GM12878 (cell line): ENCODE results near the gene XPC. TPM values are rescaled to one million over a fixed set of nuclear protein-coding genes. Genes with fewer than 3 reads are reported as not detected.
A peak's percentile ranks its signal among the peaks of the same experiment; 100 is the strongest.

ENCODE experiments used
- ATAC-seq: fragments of 200-7000 bp; cut with Tn5 transposase; 3 replicates; pipeline ENCODE4 v1.9.1; 2020; ENCODE audit warnings: mild to moderate bottlenecking, moderate library complexity
- BruUV-seq: library from RNA; stranded (reverse); fragments of 400-500 nt; replicated peaks from 2 replicates; lab custom pipeline; 2021; lab: Mats Ljungman, UMichigan
- CTCF ChIA-PET: fragments of 300-600 bp; sonication (Branson Sonifier 250); formaldehyde crosslinking; extraction: SDS; loops from one replicate; lab custom pipeline; 2021; ENCODE audit warnings: inconsistent platforms; lab: Yijun Ruan, JAX
- POLR2A ChIA-PET: fragments of 350-600 bp; formaldehyde crosslinking; extraction: SDS; loops from one replicate; lab custom pipeline; 2021; ENCODE audit warnings: inconsistent platforms; lab: Charles Lee
- RAD21 ChIA-PET: fragments of 300-600 bp; sonication (Branson Sonifier 250); formaldehyde crosslinking; loops from one replicate; lab custom pipeline; 2023; ENCODE audit warnings: antibody characterized with exemption; ENCODE audit not compliant: unreplicated experiment; lab: Charles Lee
- SMC1A ChIA-PET: fragments of 300-600 bp; sonication (Branson Sonifier 250); formaldehyde crosslinking; loops from one replicate; lab custom pipeline; 2023; ENCODE audit not compliant: unreplicated experiment, uncharacterized antibody; lab: Charles Lee
- DNase-seq: peaks from one replicate; pipeline ENCODE4 v3.0.0-alpha.2; 2011; ENCODE audit warnings: low read depth, low spot score
- FAIRE-seq: peaks from 3 replicates; lab custom pipeline; 2011; peaks lifted over from hg19 to GRCh38; lab: Jason Lieb, UNC
- H2AFZ ChIP-seq: 2 replicates; pipeline ENCODE4 v1.6.0; 2011; ENCODE audit warnings: low read depth, low read length, control low read depth; ENCODE audit not compliant: control insufficient read depth
- H3K27ac ChIP-seq: 2 replicates; pipeline ENCODE4 v1.5.1; 2011; ENCODE audit warnings: control low read depth; ENCODE audit not compliant: control insufficient read depth, insufficient read depth
- H3K27me3 ChIP-seq, 2 experiments: replicated peaks in 1 of 2; 2 replicates each; pipeline versions ENCODE4 v1.6.0 to v1.6.1; 2011; ENCODE audit warnings: low read length in 1 of 2; ENCODE audit not compliant: control insufficient read depth in 2 of 2, insufficient read depth in 2 of 2
- H3K36me3 ChIP-seq, 2 experiments: 2 replicates each; pipeline ENCODE4 v1.5.1; 2011; ENCODE audit warnings: low read length in 1 of 2; ENCODE audit not compliant: control insufficient read depth in 2 of 2, insufficient read depth in 2 of 2
- H3K4me1 ChIP-seq: 2 replicates; pipeline ENCODE4 v1.6.1; 2011; ENCODE audit warnings: mild to moderate bottlenecking, low read length, moderate library complexity, mixed read lengths; ENCODE audit not compliant: control insufficient read depth, insufficient read depth
- H3K4me2 ChIP-seq: 2 replicates; pipeline ENCODE4 v1.6.0; 2011; ENCODE audit warnings: control low read depth; ENCODE audit not compliant: control insufficient read depth, insufficient read depth
- H3K4me3 ChIP-seq: fragments of 200-600 bp; sonication (generic); 2 replicates; pipeline ENCODE4 v1.5.1; 2016
- H3K79me2 ChIP-seq: 2 replicates; pipeline ENCODE4 v1.6.0; 2011; ENCODE audit warnings: low read length; ENCODE audit not compliant: control insufficient read depth, insufficient read depth
- H3K9ac ChIP-seq: 2 replicates; pipeline ENCODE4 v1.8.0; 2011; ENCODE audit warnings: low read length, control low read depth, mixed read lengths; ENCODE audit not compliant: control insufficient read depth, insufficient read depth
- H3K9me3 ChIP-seq: replicated peaks from 3 replicates; pipeline ENCODE4 v1.5.1; 2011; ENCODE audit warnings: mild to moderate bottlenecking, low read length; ENCODE audit not compliant: control insufficient read depth, insufficient read depth
- H4K20me1 ChIP-seq: 2 replicates; pipeline ENCODE4 v1.6.0; 2011; ENCODE audit not compliant: control insufficient read depth, insufficient read depth
- HSF1 ChIP-seq: fragments of 150-350 bp; IDR thresholded peaks from 2 replicates; pipeline ENCODE4 v1.6.1; 2014; ENCODE audit warnings: mild to moderate bottlenecking, low read depth, low read length
- MYC ChIP-seq: IDR thresholded peaks from 2 replicates; pipeline ENCODE4 v1.6.1; 2011; ENCODE audit warnings: mild to moderate bottlenecking, low read length, moderate library complexity, inconsistent platforms; ENCODE audit not compliant: insufficient read depth, insufficient replicate concordance, insufficient read length, severe bottlenecking
- NR2C1 ChIP-seq: fragments of 450-650 bp; IDR thresholded peaks from 2 replicates; pipeline ENCODE4 v1.6.1; 2017; ENCODE audit warnings: antibody characterized with exemption, mild to moderate bottlenecking, moderate library complexity
- POU2F2 ChIP-seq: IDR thresholded peaks from 3 replicates; pipeline ENCODE4 v1.6.1; 2011; ENCODE audit warnings: low read depth, mild to moderate bottlenecking, low read length, borderline replicate concordance
- YY1 ChIP-seq: IDR thresholded peaks from 2 replicates; pipeline ENCODE4 v1.6.1; 2011; ENCODE audit warnings: low read depth, mild to moderate bottlenecking, low read length
- WGBS: methylation state at CpG from one replicate; pipeline ENCODE4 v1.1.6; 2016; ENCODE audit warnings: low lambda C conversion rate; ENCODE audit not compliant: insufficient replicate concordance, insufficient coverage; ENCODE audit errors: missing lambda C conversion rate; 5-methylcytosine and 5-hydroxymethylcytosine counted together
- in situ Hi-C: fragments of 300-500 bp; cut with MboI; formaldehyde crosslinking; loops from 9 replicates; pipeline ENCODE4 v1.14.3; 2018; ENCODE audit warnings: mixed read lengths
- intact Hi-C: fragments of 100-400 bp; cut with micrococcal nuclease; formaldehyde crosslinking; loops from one replicate; pipeline ENCODE4 v1.14.2; 2022; ENCODE audit not compliant: unreplicated experiment
- polyA plus RNA-seq, 11 experiments: library from polyadenylated mRNA; depleted of rRNA in 4 of 11; unstranded in 6 of 11; stranded (reverse) in 5 of 11; fragments of >200 nt; fragmentation: Nextera tagmentation in 4 of 11; fragmentation: Illumina TruSeq in 1 of 11; extraction: Ambion mirVana in 4 of 11; extraction: Trizol in 1 of 11; gene quantifications; 1 replicate in 1 of 11; 2 replicates in 10 of 11; pipeline versions ENCODE4 v1.2.1 to v1.2.3, GENCODE V29; 2011 to 2016; ENCODE audit warnings: inconsistent platforms in 2 of 11, missing spikeins in 2 of 11, low read depth in 1 of 11
- total RNA-seq, 4 experiments: library from RNA; depleted of rRNA in 3 of 4; stranded (reverse); fragments of >200 nt in 3 of 4; fragmentation: Illumina TruSeq in 1 of 4; extraction: Trizol in 1 of 4; gene quantifications; 2 replicates each; pipeline versions ENCODE4 v1.2.1 to v1.2.3, GENCODE V29; 2013 to 2021
- TF ChIP-seq, protein P1 (sequence below): fragments of 450-650 bp; IDR thresholded peaks from 2 replicates; pipeline ENCODE4 v1.6.1; 2017; ENCODE audit warnings: mild to moderate bottlenecking

XPC gene
- total and polyA plus RNA-seq, 10 of the 15 experiments (the other 5 are each of a cell fraction or from before 2014, with no cell fraction given): 4.0 to 48.3 (median 29.8) TPM

DNA sequence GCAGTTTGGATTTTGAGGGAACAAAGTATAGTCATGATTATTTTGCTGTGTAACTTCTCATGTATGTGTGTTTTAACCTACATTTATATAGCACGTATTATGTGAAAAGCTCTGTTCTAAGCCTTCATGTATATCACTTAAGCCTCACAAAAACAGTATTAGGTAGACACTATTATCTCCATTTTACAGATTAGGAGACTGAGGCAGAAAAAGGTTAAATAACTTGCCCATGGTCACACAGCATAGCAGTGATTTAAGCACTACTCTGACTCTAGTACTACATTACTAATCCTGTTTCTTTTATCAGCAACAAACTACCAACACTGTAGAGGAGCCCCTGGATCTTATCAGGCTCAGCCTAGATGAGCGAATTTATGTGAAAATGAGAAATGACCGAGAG is 2.9 kb upstream of the XPC start (continued):
- no peak for TF ChIP-seq HSF1

GRCh38 chr3:14179795-14180194 is 1.4 kb upstream of the XPC start:
- ATAC-seq (no peak), FAIRE-seq (no peak), DNase-seq (no peak)
- WGBS: 100% methylated on average over 1 of the region's 1 CpG
- peak overlapping the region; percentile 1; the same call in 1 of the 2 replicates for H3K9ac ChIP-seq
- ChIA-PET POLR2A (interaction anchor here (1.0 to 3.1 kb wide), 4 partner anchors 17 to 1801 kb away, joined by 3 to 42 read pairs (median 7); partner anchors contain the start of genes CCDC174, CHCHD4 and TMEM43), CTCF (interaction anchor here (1.2 to 2.4 kb wide), 3 partner anchors 24 to 57 kb away, joined by 3 to 14 read pairs (median 9); partner anchors contain the start of genes CHCHD4 and TMEM43), SMC1A (interaction anchor here (1.0 to 1.8 kb wide), 4 partner anchors 21 to 56 kb away, joined by 3 to 9 read pairs (median 4); no protein-coding TSS in a partner anchor), RAD21 (interaction anchor here (1.2 to 1.7 kb wide), 2 partner anchors 24 to 56 kb away, joined by 4 to 27 read pairs; partner anchors contain the start of genes CHCHD4 and TMEM43)
- intact Hi-C loops (no loop called here), in situ Hi-C loops (no loop called here)
- peaks cover 54% of the 10 kb centered on the region for H3K79me2 ChIP-seq
- no peak overlapping the region for H3K27ac ChIP-seq
- H3K4me2 ChIP-seq: peak overlapping the region; percentile 83
- H3K9me3 ChIP-seq: no peaks in the 10 kb centered on the region
- H2AFZ ChIP-seq: no peak overlapping the region
- no TSS peak for BruUV-seq
- peak overlapping the region; percentile 93 for H3K4me3 ChIP-seq
- H3K4me1 ChIP-seq: peaks cover 13% of the 10 kb centered on the region
- H3K36me3 ChIP-seq: peaks cover 2 to 5% of the 10 kb centered on the region in 2 experiments; a peak in 3 of 4 replicates
- no peaks in the 10 kb centered on the region for H3K27me3 ChIP-seq
- TF ChIP-seq, protein P1, sequence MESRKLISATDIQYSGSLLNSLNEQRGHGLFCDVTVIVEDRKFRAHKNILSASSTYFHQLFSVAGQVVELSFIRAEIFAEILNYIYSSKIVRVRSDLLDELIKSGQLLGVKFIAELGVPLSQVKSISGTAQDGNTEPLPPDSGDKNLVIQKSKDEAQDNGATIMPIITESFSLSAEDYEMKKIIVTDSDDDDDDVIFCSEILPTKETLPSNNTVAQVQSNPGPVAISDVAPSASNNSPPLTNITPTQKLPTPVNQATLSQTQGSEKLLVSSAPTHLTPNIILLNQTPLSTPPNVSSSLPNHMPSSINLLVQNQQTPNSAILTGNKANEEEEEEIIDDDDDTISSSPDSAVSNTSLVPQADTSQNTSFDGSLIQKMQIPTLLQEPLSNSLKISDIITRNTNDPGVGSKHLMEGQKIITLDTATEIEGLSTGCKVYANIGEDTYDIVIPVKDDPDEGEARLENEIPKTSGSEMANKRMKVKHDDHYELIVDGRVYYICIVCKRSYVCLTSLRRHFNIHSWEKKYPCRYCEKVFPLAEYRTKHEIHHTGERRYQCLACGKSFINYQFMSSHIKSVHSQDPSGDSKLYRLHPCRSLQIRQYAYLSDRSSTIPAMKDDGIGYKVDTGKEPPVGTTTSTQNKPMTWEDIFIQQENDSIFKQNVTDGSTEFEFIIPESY: no peak
- TF ChIP-seq MYC: no peak
- no peak for TF ChIP-seq POU2F2
- no peak for TF ChIP-seq NR2C1
- TF ChIP-seq YY1: no peak
- no peaks in the 10 kb centered on the region for H4K20me1 ChIP-seq
